ENCODE data around the gene AGO4.
"Not testable (repeated sequence)": the region's sequence is repeated elsewhere in the genome, so short reads cannot be mapped to it uniquely, and the experiment has no call there.

The AGO4 gene

GRCh38 chr1:35870651-35871309 lies 63.0 kb downstream of the AGO4 start:
- H3K4me1 Mint-ChIP-seq, result no peaks in the 10 kb centered on the region
- no peak overlapping the region for H3K4me3 Mint-ChIP-seq
- H3K27ac Mint-ChIP-seq, result no peak overlapping the region
- no peaks in the 10 kb centered on the region for H3K9me3 Mint-ChIP-seq
- ATAC-seq, result no peak
- DNase-seq (ENCODE audit: low spot score in 2 of 2), result no peak
- H3K36me3 Mint-ChIP-seq, result no peaks in the 10 kb centered on the region

GRCh38 chr1:35873243-35873750 lies 65.5 kb downstream of the AGO4 start:
- Mint-ChIP-seq H3K4me3 (no peak overlapping the region), H3K27ac (no peak overlapping the region), H3K36me3 (no peaks in the 10 kb centered on the region), H3K4me1 (no peaks in the 10 kb centered on the region), H3K9me3 (no peaks in the 10 kb centered on the region)
- no peak for DNase-seq (ENCODE audit: low spot score in 2 of 2)
- ATAC-seq, result no peak

- DNase-seq (ENCODE audit: low spot score in 2 of 2); H3K9me3 Mint-ChIP-seq; H3K27ac Mint-ChIP-seq; H3K4me3 Mint-ChIP-seq; H3K4me1 Mint-ChIP-seq; H3K36me3 Mint-ChIP-seq; ATAC-seq: not testable (repeated sequence)
These were observed 66.3 kb downstream of the AGO4 start for GRCh38 chr1:35874115-35874514.

- Mint-ChIP-seq H3K4me1 (peaks cover 6% of the 10 kb centered on the region), H3K27ac (no peak overlapping the region), H3K4me3 (no peak overlapping the region), H3K36me3 (no peaks in the 10 kb centered on the region), H3K9me3 (no peaks in the 10 kb centered on the region)
- ATAC-seq (no peak), DNase-seq (ENCODE audit: low spot score in 2 of 2) (no peak)
These were observed 69.2 kb downstream of the AGO4 start for GRCh38 chr1:35876988-35877387.

GRCh38 chr1:35881850-35882273 lies 74.0 kb downstream of the AGO4 start:
- Mint-ChIP-seq H3K27ac (peak overlapping the region; percentile 97), H3K4me1 (peaks cover 32% of the 10 kb centered on the region), H3K9me3 (no peaks in the 10 kb centered on the region), H3K4me3 (peak overlapping the region; percentile 97), H3K36me3 (peaks cover 10% of the 10 kb centered on the region)
- DNase-seq (ENCODE audit: low spot score in 2 of 2) (no peak), ATAC-seq (no peak)

GRCh38 chr1:35882586-35882944 lies 74.7 kb downstream of the AGO4 start:
- ATAC-seq, result no peak
- H3K27ac Mint-ChIP-seq, result peak overlapping the region; percentile 97
- H3K9me3 Mint-ChIP-seq, result no peaks in the 10 kb centered on the region
- peaks cover 39% of the 10 kb centered on the region for H3K4me1 Mint-ChIP-seq
- peaks cover 10% of the 10 kb centered on the region for H3K36me3 Mint-ChIP-seq
- no peak for DNase-seq (ENCODE audit: low spot score in 2 of 2)
- H3K4me3 Mint-ChIP-seq, result peak overlapping the region; percentile 97

- H3K9me3 Mint-ChIP-seq, result no peaks in the 10 kb centered on the region
- H3K36me3 Mint-ChIP-seq, result peaks cover 11% of the 10 kb centered on the region
- peak within 1 kb of the TSS; percentile 97 for H3K4me3 Mint-ChIP-seq
- ATAC-seq (peak; percentile 93), DNase-seq (ENCODE audit: low spot score in 2 of 2) (peak; percentile 99)
- peak within 1 kb of the TSS; percentile 97 for H3K27ac Mint-ChIP-seq
- H3K4me1 Mint-ChIP-seq, result peaks cover 43% of the 10 kb centered on the region
These were observed 75.3 kb downstream of the AGO4 start, which contains the start of gene AGO1 for GRCh38 chr1:35882945-35883634. AGO1 (plus strand) TSS chr1:35883209; CDS start chr1:35883422, 213 bp downstream.

GRCh38 chr1:35883635-35884101 lies 75.9 kb downstream of the AGO4 start:
- peak; percentile 1 for ATAC-seq
- H3K4me3 Mint-ChIP-seq, result peak overlapping the region; percentile 97
- H3K27ac Mint-ChIP-seq, result peak overlapping the region; percentile 97
- peaks cover 17% of the 10 kb centered on the region for H3K36me3 Mint-ChIP-seq
- peak; percentile 15 to 71 for DNase-seq (ENCODE audit: low spot score in 2 of 2)
- no peaks in the 10 kb centered on the region for H3K9me3 Mint-ChIP-seq
- H3K4me1 Mint-ChIP-seq, result peaks cover 45% of the 10 kb centered on the region

- no peak for ATAC-seq
- H3K4me3 Mint-ChIP-seq, result no peak overlapping the region
- H3K4me1 Mint-ChIP-seq, result peaks cover 49% of the 10 kb centered on the region
- peaks cover 30% of the 10 kb centered on the region for H3K36me3 Mint-ChIP-seq
- H3K9me3 Mint-ChIP-seq, result no peaks in the 10 kb centered on the region
- DNase-seq (ENCODE audit: low spot score in 2 of 2), result no peak
- no peak overlapping the region for H3K27ac Mint-ChIP-seq
These were observed 77.1 kb downstream of the AGO4 start for GRCh38 chr1:35884934-35885333.

- DNase-seq (ENCODE audit: low spot score in 2 of 2), result no peak
- peak overlapping the region; percentile 17 for H3K27ac Mint-ChIP-seq
- no peak for ATAC-seq
- H3K9me3 Mint-ChIP-seq, result no peaks in the 10 kb centered on the region
- peaks cover 41% of the 10 kb centered on the region for H3K36me3 Mint-ChIP-seq
- peaks cover 51% of the 10 kb centered on the region for H3K4me1 Mint-ChIP-seq
- H3K4me3 Mint-ChIP-seq, result no peak overlapping the region
These were observed 78.2 kb downstream of the AGO4 start for GRCh38 chr1:35885961-35886558.

- H3K4me3 Mint-ChIP-seq, result no peak overlapping the region
- peaks cover 48% of the 10 kb centered on the region for H3K4me1 Mint-ChIP-seq
- DNase-seq (ENCODE audit: low spot score in 2 of 2) (no peak), ATAC-seq (no peak)
- no peaks in the 10 kb centered on the region for H3K9me3 Mint-ChIP-seq
- peaks cover 48% of the 10 kb centered on the region for H3K36me3 Mint-ChIP-seq
- H3K27ac Mint-ChIP-seq, result peak overlapping the region; percentile 17
These were observed 79.0 kb downstream of the AGO4 start for GRCh38 chr1:35886577-35887431.

- H3K36me3 Mint-ChIP-seq, result peaks cover 54% of the 10 kb centered on the region
- H3K4me3 Mint-ChIP-seq, result no peak overlapping the region
- ATAC-seq (no peak), DNase-seq (ENCODE audit: low spot score in 2 of 2) (no peak)
- H3K27ac Mint-ChIP-seq, result peak overlapping the region; percentile 17
- no peaks in the 10 kb centered on the region for H3K9me3 Mint-ChIP-seq
- peaks cover 41% of the 10 kb centered on the region for H3K4me1 Mint-ChIP-seq
These were observed 79.7 kb downstream of the AGO4 start for GRCh38 chr1:35887508-35887907.

- Mint-ChIP-seq H3K4me3 (no peak overlapping the region), H3K9me3 (no peaks in the 10 kb centered on the region), H3K36me3 (peaks cover 55% of the 10 kb centered on the region), H3K27ac (no peak overlapping the region), H3K4me1 (peaks cover 37% of the 10 kb centered on the region)
- ATAC-seq (no peak), DNase-seq (ENCODE audit: low spot score in 2 of 2) (no peak)
These were observed 80.4 kb downstream of the AGO4 start for GRCh38 chr1:35888255-35888654.

GRCh38 chr1:35888981-35889380 lies 81.2 kb downstream of the AGO4 start:
- not testable (repeated sequence) for H3K27ac Mint-ChIP-seq; ATAC-seq; H3K4me3 Mint-ChIP-seq; H3K9me3 Mint-ChIP-seq; DNase-seq (ENCODE audit: low spot score in 2 of 2)
- peaks cover 35% of the 10 kb centered on the region for H3K4me1 Mint-ChIP-seq
- H3K36me3 Mint-ChIP-seq, result peaks cover 60% of the 10 kb centered on the region

All from stimulated activated effector memory CD8-positive, alpha-beta T cell treated with anti-CD3 and anti-CD28 coated beads, Interleukin-12 subunit alpha, Interleukin-12 subunit beta, amount 100 ng/mL, for 72 hours (primary cell).